Renal cortex interstitium (tissue), 11 donors: Measurements from ENCODE around the gene PKD2L1. TPM values are rescaled to one million over a fixed set of nuclear protein-coding genes. Genes with fewer than 3 reads are reported as not detected.

Experiments
- DNase-seq, 11 donors: peaks; one replicate each; pipeline ENCODE4 v3.0.0-alpha.2; 2013; ENCODE audit warnings: low read depth in 9 of 11, low spot score in 4 of 11; ENCODE audit errors: extremely low read depth in 1 of 11
- polyA plus RNA-seq, 3 donors: library from polyadenylated mRNA; unstranded; fragments of 120-200 nt; gene quantifications; one replicate each; pipeline ENCODE4 v1.2.1, GENCODE V29; 2013; ENCODE audit not compliant: insufficient read length in 3 of 3

Gene PKD2L1
- polyA plus RNA-seq, 3 donors = 0.08 to 0.10 (median 0.09) TPM

DNA sequence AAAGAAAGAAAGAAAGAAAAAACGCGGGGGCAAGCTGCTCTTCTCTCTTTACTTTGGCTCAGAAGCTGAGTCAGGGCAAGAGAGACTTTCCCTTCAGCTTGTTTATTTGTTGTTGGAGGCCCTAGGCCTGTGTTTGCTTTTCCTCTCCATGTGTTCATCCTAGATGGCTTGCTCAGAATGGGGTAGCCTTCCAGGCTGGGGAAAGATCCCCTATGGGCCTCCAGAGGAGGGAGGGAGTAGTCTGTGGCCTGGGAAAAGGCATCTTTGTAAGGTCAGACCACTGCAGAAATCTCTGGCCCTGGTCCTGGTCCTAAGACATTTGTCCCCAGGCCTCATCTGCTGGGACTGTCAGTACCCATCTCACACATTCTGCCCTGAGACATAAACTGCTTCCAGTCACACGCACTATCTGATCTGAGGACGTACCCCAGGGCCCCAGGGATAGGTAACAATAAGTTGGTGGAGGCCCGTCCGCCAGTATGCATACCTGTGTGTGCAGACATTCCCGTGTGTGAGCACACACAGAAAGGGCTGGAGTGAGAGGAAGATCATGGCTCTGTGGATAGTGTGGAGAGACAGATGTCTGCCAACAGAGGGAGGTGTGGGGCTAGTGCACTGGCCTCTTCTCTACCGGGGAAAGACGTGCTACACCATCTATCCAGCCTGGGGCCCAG lies 12.1 kb upstream of the PKD2L1 start:
- DNase-seq = no peak

GRCh38 chr10:100340948-100341847 lies 11.2 kb upstream of the PKD2L1 start:
- DNase-seq = no peak

DNA sequence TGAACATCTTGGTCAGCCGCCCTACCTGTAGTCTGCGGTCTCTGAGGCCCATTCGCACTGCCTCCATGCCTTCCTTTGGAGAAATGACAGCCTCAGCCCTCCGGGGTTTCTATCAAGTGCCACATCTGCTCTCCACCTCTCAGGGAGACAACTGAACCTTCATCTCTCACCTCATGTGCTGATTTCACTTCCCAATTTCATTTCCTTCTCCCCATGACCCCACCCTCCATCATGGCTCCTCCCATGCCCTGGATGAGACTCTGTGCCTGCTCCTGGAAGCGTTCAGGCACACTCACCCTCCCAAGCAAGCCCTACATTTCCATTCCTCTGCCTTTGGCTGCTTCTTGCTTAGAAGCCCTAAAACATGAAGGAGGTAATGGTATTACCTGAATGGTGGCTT lies 9.2 kb upstream of the PKD2L1 start:
- no peak for DNase-seq

GRCh38 chr10:100338434-100339036 lies 8.5 kb upstream of the PKD2L1 start:
- DNase-seq = peak in 6 of 11 donors; percentile 33 to 57 (median 42)

GRCh38 chr10:100334762-100335161 lies 4.7 kb upstream of the PKD2L1 start:
- no peak for DNase-seq

GRCh38 chr10:100333661-100334440 lies 3.8 kb upstream of the PKD2L1 start:
- DNase-seq = no peak

DNA sequence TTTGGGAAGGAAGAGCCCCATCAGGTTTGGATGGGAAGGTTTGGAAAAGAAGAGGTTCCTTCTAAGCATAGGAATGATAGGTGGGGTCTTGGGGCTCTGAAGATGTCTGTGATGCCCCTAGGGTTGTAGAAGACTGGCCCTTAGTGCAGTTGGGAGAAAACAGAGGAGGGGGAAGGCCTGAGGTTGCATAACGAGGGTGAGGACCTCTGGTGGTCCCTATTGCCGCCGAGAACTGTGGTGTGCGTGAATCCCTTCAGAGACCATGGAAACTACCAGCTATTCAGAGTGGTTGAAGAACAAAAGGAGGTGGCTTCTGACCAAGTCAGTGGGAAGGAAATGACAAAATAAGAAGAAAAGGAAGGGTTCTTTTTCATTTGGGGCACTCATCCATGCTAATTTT lies 3.1 kb upstream of the PKD2L1 start:
- no peak for DNase-seq

DNA sequence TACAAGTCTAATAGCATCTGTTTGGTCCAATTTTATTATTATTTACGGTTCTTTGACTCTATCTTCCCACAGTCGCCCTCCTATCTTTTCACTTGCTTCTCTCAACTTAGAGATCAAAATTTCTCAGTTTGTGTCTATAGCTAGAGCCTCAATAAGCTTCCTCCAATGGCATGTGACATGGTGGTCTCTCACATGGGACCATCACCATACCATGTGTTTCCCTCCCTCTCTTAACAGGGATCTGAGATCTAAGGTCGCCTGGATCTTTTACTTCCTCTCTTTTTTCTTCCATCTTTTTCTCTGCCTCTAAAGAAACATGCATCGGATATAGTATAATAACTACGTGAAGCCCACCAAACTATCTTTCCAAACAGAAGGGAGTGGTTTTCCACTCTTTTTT lies 1.8 kb downstream of the PKD2L1 start:
- no peak for DNase-seq

DNA sequence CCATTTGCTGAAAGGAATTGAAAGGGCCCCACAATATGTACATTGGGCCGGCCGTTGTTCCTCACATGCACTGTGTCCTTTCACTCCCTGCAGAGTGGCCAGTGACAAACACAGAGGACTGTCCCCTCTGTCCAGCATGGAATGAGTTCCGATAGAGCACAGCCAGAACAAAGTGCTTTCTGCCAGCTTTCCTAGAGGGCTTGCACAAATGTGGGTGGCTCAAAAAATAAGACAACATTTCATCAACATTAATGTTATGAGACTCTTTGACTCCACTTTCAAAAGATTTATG lies 2.4 kb downstream of the PKD2L1 start:
- no peak for DNase-seq

DNA sequence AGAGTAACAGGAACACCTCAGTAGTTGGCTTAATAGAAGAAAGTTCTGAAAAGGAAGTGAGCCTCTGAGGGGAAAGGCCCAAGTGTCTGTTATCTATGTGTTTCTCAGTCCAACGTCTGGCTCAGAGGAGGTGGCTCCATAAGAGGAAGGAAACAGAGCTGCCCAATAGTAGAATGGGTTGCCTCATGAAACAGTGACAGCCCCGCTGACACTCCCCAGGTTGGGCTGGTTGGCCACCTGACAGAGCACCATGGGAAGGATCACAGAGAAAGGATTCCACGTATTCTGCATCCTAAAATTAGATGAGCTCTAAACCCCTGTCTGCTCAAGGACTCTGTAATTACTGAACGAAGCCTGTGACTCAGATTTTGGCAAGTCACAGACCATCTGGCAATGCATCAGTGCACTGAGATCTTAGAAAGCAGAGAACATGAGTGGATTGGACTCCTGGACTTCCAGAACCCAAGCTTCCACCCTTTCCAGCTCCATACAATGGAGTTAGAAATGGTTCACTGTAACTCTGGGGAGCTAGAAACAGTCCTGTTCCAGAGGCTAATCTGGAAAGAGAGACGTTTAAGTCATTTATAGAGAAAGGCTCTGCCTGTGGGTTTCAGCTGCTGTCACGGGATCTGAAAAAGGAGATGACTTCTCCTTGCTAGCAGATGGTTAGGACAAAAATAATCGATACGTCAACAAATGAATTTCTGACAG lies 2.9 kb downstream of the PKD2L1 start:
- DNase-seq = no peak

DNA sequence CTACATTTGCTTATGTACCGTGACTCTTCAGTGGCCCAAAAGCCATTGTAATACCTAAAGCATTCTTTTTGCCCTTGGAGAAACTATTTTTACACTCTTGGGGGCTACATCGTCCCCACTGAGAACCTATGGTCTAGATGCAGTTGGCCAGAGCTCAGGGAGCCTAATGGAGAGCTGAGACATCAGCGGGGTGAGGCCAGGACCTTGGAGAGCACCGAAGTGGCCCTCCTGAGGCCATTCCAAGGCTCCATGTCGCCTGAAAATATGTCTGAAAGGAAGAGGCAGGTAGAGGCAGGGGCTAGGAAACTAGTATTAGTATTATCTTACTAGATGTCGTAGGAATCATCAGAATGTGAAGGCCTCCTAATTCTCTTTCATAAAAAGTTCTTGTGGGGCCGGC lies 4.9 kb downstream of the PKD2L1 start:
- no peak for DNase-seq

DNA sequence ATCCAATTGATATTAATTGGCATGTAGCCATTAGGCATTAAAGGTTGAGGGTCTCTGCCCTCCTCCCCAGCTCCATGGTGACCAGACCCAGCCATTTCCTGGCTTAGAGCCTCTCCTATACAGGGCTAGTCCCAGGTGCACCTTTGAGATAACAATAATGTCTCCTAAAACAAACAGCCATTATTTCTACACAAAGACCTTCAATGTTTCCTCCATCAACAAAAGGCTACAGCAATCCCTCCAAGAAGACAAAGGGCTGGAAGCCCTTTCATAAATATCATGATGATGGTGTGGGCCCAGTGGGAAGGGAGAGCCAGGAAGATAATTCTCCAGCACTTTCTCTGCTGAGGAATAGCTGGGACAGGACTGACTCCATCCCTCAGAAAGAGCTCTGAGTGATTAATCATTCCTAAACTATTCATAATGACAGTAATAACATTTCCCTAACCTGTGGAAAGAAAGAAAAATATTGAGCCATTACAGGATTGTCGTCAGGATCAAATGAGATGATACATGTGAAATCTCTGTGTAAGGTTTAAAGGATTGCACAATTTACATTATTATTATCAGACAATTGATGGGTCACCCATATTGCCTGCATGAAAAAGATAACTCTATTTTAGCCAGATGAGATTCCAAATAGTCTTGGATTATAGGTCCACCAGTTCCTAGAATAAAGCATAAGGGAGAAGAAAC lies 10.2 kb downstream of the PKD2L1 start:
- no peak for DNase-seq

- no peak for DNase-seq
Observed at GRCh38 chr10:100318207-100318606, 11.8 kb downstream of the PKD2L1 start.

DNA sequence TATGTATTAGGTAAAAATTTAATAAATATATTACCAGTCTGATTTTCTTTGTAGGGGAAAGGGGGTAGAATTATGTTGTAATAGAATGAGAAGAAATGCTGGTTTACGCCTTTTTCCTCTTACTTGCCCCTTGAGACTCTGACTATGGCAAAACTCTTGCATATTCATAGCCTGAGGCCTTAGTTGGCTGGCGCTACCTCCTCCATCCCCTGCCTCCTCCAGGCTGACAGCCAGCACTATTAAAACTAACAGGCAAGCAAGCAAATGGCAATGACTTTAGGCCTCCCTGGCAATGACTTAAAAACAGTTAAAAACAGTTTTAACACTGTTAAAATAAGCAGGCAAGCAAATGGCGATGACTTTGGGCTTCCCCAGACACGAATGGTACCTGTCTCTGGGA lies 14.4 kb downstream of the PKD2L1 start:
- DNase-seq = no peak

- no peak for DNase-seq
Observed at GRCh38 chr10:100311298-100311697, 18.7 kb downstream of the PKD2L1 start.

DNA sequence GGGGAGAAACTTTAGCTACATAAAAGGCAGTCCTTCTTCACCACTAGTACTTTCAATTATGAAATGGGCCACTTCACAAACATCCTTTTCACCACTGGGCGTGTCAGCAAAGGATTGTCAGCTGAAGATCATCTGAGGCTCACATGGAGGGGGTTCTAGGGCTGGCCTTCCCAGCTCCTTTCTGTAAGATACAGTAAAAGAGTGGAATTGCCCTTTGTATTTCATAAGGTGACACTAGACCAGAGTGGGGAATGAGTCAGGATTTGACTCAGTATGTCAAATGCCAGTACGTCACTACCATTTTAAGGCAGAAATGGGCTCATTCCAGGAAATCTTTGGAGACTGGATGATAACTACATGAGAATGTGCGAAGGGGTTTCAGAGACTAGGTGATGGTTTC lies 22.3 kb downstream of the PKD2L1 start:
- no peak for DNase-seq

DNA sequence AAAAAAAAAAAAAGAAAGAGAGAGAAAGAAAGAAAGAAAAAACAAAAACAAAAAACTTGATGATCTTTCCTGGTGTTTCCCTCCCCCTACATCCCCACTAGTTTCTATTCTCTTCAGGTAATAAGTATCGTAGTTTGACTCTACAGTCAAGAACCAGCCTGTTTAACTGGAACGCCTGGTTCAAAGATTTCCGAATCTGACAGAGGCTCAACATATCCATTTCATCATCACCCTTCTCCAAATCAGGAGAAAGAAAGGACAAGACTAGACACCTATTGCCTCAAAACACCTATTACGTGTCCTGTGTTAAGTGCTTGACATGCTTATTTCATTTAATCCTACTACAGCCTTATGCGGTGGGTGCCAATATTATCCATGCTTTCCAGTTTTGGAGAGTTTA lies 23.2 kb downstream of the PKD2L1 start:
- no peak for DNase-seq

DNA sequence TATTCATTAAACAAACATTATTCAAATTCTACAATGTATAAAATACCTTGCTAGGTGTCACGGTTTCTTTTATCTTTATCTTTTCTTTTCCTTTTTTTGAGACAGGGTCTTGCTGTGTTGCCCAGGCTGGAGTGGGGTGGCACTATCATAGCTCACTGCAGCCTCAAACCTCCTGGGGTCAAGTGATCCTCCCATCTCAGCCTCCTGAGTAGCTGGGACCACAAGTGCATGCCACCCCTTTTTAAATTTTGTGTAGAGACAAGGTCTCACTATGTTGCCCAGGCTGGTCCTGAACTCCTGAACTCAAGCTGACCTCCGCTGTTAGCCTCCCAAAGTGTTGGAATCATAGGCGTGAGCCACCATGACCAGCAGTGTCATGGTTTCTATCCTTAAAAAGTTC lies 25.6 kb downstream of the PKD2L1 start:
- no peak for DNase-seq
